CD4-positive, alpha-beta T cell treated with Interleukin-1 beta for 1 hour (primary cell): ENCODE data around the gene CLIP1.

ENCODE experiments used
- DNase-seq, 2 donors: peaks; one replicate each; pipeline ENCODE4 v3.0.0-alpha.2; 2020 to 2022

Gene CLIP1

GRCh38 chr12:122354958-122355641 lies 67.4 kb downstream of the CLIP1 start:
- DNase-seq: no peak

- no peak for DNase-seq
These were observed 70.1 kb downstream of the CLIP1 start for GRCh38 chr12:122352394-122352793.

DNA sequence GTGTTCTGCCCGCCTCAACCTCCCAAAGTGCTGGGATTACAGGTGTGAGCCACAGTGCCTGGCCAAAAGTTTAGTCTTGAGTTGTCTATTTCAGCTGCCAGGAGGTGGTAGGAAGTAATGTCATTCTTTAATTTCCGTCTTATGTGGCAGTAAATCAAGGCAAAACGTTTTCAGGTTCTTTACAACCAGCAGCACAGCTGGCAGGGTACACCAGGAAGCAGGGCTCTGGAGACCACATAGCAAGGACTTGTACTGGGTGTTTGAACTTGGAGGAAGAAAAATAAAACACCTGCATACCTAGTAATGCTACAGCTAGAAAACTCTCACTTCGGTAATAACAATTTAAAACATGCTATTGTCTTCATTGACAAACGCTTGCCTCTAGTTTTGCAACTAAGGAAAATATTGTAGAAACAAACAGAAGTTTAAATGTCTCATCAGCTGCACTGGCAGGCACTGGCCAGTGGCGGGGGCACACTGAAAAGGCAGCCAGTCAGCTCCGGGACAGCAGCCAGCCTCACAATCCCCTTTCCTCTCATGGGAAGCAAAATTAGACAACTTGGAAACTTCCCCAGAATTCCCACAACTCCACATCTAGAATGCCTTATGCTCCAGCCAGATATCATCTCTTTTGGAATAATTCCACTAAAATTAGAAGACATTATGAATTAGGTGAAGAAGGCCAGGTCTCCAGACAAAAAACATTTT lies 72.2 kb downstream of the CLIP1 start:
- no peak for DNase-seq

DNA sequence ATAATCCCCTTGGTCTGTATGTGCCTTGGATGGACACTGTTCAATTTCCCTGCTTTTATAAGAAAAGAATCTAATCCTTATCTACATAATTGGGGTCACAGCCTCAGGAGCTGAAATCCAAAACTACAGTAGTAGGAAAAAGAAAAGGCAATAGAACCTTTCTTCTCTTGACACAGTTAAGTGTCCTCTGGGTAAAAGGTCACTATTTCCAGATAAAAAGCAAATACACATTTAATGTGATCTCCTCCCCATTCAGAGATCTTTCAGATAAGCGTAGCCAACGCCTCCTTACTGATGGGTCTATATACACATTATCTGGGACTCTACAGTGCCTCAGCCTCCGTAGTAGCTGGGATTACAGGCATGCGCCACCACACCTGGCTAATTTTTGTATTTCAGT lies 73.4 kb downstream of the CLIP1 start:
- no peak for DNase-seq

DNA sequence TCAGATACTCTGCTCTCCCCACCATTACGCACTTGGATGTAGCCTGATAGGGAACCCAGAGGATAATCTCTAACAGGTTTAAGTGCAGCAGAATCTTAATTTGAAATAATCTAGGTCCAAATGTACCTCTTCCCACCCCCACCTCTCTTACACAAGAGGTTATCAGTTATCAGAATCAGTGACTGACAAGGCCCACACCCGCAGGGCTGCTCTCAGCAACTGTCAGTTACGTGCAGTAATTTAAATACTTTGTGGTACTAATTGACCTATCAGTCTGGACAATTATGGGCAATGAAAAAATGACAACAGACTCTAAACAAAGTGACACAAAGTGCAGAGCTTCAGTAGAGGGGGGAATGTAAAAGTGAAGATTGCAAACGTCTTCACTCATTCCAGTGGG lies 74.0 kb downstream of the CLIP1 start:
- no peak for DNase-seq

- DNase-seq: no peak
These were observed 76.4 kb downstream of the CLIP1 start for GRCh38 chr12:122346054-122346453.

DNA sequence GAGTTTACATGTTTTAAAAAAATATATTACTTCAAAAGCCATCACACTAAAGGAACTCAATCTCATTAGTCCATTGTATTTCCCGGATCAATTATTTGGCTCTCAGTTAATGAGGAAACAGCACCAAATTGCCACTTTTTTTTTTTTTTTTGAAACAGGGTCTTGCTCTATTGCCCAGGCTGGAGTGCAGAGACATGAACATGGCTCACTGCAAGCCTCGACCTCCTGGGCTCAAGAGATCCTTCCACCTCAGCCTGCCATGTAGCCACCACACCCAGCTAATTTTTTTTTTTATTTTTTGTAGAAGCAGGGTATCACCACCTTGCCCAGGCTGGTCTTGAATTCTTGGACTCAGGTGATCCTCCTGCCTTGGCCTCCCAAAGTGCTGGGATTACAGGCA lies 77.4 kb downstream of the CLIP1 start:
- DNase-seq: no peak

GRCh38 chr12:122336015-122336946 lies 86.2 kb downstream of the CLIP1 start:
- peak; percentile 35 to 45 for DNase-seq

- no peak for DNase-seq
These were observed 89.1 kb downstream of the CLIP1 start for GRCh38 chr12:122333142-122334087.

GRCh38 chr12:122327494-122328385 lies 94.7 kb downstream of the CLIP1 start:
- DNase-seq: no peak

DNA sequence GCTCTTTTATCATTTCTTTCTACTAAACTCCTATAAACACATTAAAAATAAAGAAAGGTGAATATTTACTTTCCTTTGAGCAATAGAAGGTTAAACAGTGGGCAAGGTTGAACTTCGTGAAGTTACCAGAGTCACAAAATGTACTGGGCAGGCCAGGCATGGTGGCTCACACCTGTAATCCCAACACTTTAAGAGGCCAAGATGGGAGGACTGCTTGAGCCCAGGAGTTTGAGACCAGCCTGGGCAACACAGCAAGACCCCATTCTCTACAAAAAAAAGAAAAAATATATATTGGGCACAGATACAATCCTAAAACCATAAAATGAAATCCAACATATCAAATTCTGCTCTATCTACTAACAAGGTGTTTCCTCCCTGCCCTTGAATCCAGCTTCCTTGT lies 95.5 kb downstream of the CLIP1 start:
- no peak for DNase-seq

DNA sequence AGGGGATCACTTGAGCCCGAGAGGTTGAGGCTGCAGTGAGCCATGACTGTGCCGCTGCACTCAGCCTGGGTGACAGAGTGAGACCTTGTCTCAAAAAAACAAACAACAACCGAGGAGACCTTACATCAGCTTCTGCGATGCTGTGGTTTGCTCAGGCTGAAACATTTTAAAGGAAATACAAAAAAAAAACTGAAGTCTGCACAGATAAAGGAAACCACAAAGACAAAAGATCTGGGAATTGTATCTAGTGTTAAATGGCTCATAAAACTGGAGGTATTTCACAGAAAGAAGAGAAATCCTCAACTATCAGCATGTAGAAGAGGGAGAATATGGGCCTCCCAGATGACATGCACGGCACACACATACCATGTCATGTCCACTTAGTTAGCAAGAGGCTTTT lies 95.9 kb downstream of the CLIP1 start:
- DNase-seq: no peak

DNA sequence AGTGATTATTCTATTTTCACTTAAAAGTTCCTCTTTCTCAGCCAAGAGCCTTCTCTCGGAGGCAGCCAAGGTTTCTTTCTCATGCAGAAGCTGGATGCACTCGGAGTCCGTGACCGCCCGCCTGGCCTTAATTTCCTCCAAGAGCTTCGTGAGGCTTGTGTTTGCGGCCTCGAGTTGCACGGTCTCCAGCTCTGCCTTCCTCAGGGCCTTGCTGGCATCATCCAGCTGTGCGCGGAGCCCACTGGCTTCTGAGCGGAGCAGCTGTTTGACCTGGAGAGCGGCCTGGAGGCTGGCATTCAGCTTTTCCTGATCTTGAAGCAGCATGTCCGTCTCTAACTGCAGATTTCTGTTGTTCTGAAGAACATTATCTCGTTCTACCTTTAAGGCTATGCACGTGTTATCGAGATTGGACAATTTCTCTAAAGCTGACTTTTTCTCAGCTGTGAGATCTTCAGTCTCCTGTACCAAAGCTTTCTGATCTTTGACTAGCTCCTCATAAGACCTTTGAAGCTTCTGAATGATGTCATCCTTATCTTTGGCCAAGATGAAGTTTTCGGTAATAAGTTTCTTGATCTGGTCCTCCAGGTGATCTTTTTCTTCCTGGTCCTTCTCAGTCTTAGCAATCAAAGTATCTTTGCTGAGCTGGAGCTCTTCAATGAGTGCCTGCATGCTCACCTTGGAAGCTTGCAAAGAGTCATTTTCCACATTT lies 99.0 kb downstream of the CLIP1 start:
- no peak for DNase-seq

DNA sequence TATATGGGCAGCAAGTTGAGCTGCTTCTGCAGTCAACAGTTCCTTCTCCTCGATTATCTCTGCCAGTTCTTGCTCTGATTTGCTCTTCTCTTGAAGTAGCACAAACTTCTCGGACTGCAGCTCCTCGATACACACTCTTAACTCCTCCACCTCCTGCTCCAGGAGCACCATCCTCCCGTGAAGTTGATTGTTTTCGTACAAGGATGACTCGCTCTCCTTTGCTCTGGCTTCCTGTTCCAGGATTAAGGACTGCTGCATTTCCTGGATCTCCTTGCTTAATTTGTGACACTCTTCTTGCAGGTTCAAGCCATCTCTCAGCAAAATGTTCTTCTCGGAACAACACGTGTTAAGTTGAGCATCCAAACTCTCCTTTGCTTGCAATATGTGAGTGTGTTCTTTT lies 100.0 kb downstream of the CLIP1 start:
- DNase-seq: no peak

DNA sequence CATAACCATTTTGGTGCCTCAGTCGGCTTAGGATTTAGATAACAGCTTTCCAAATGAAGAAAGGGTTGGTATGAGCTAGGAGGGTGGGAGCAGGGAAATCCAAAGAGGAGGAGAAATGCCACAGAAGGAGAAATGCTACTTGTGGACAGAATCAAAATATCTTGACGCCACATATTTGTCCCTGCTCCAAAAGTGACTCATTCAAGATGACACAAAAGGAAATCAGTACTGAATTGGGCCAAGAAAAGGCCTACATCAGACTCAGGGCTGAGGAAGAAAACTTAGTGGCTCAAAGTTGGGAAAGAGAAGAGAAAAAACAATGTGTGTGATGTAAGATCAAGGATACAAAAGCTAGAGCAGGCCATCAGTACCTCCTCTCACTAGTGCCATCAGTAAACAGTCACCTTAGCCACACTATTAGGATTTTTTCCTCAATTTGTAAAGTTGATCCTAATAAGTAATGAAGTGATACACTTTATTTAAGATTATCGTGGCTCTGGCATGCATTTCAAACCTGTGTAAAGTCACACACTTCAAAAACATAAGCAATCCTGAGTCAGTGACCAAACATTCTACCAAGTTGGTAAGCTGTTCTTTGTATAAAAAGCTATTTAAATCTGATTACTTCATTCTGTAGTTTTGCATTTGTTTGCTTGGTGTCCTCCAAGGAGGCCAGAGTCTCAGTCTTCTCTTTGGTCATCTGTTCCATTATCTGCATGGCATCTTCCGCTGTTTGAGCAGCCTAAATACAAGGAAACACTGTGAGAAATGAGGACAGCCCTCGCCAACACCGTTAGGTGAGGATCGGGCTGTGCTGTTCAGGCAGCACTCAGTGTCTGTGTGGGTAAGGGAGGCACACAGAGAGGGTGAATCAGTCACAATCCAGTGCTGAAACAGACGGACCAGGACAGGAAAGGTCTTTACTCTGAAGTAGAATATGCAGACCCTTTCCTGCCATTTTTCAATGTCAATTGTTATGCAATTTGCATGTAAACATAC lies 103.6 kb downstream of the CLIP1 start:
- DNase-seq: no peak

DNA sequence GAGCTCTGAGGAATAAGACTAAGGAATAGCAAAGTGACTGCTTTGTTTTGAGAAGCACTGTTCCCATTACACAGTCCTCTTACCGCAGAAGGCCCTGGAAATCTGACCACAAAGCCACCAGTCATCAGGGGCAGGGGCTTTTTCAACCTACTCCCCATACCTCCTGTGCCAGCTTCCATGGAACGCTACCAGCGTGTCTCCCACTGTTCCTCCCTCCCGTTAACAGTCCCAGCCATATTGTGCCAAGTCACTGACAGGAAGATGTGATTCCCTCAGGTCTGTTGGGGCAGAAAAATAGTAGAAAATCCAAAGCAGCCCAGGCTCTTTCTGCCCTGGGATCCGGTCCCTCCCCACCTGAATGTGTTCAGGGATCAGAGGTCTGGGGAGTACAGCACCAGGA lies 109.5 kb downstream of the CLIP1 start:
- DNase-seq: no peak

DNA sequence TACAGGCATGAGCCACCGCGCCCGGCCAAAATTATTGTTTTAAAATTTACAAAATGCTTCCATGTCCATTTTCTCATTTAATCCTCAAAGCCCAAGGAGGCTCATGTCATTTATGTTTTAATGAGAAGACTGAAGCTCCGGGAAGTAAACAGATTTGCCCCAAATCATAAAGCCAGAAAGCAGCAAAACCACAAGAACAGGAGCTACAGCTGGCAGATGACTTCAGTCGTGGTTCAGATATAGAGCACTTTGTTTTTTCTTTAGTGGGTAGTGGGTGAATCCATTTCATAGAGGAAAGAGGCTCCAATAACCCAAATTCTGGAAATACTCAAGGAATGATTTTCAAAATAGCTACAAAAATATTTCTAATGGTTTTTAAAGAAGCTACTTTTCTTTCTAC lies 110.8 kb downstream of the CLIP1 start:
- no peak for DNase-seq

- DNase-seq: no peak
These were observed 111.7 kb downstream of the CLIP1 start for GRCh38 chr12:122310626-122311333.
